ENCODE measurements around the gene GNAQ.

GNAQ gene

DNA sequence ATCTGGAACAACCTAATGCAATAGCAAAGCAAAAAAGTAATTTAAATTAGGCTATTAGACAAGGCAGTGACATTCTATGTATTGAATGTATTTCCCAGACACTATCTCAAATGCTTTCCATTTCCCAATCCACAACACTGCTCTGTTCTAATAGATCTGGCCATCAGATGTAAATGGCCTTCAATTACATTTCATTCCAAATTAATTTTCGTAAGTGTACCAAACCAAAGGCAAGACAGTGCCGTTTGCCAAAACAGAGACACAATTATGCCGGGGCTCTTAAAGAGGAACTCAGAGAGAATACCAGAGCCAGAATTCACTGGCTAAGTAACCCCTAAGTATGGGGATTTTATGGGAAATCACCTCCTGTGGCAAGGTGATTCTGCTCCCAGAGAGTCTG, 63.1 kb downstream of the GNAQ start:
- no peak for DNase-seq

DNA sequence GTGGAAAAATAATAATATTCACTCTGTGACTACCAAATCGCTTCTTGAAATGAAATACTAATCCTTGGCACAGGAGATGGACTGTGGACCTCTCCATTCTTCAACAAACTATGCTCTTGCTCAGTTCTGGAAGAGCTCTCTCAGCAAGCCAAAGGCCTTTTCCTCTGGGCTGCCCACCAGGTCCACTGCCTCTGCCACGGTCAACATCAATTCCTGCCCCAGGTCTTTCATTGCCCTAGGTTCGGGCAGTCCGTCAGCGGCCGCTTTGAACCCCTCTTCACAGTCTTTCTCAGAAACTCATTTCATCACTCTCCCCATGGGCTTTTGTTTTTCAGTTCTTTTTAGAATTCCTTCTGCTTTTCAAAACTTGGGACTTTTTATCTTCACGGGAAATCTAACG, 64.9 kb downstream of the GNAQ start:
- no peak for DNase-seq

DNA sequence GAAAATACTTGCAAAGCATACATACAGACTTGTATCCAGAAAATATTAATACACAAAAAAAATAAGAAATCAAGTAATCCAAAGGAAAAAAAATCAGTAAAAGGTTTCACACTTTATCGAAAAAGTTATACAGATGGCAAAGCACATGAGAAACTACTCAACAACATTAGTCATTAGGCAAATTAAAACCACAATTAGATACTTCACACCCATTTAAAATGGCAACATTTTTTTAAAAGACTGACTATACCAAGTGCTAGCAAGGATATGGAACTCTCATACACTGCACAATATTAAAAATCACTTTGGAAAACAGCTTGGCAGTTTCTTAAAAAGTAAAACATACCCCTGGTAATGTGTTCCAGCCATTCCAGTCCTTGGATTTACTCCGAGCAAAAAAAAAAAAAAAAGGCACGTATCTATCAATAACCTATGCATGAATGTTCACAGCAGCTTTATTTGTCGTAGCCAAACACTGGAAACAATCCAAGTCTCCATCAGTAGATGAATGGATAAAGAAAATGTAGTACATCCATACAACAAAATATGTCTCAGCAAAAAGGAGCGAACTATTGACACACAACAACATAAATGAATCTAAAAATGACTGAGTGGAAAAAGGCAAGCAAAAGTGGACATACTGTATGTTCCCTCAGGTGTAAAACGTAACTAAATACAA, 66.0 kb downstream of the GNAQ start:
- DNase-seq: no peak

DNA sequence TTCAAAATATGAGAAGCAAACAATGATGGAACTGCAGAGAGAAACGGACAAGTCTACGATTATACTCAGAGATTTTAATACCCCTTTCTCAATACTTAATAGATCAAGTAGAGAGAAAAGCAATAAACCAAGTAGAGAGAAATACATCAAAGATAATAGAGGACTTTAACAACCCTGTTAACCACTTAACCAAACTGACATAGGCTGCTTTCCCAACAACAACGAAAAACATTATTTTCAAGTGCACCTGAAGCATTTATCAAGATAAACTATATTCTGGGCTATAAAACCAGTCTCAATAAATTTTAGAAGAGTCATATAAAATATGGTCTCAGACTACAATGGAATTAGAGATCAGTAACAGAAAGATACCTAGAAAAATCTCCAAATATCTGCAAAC, 67.4 kb downstream of the GNAQ start:
- DNase-seq: no peak

DNA sequence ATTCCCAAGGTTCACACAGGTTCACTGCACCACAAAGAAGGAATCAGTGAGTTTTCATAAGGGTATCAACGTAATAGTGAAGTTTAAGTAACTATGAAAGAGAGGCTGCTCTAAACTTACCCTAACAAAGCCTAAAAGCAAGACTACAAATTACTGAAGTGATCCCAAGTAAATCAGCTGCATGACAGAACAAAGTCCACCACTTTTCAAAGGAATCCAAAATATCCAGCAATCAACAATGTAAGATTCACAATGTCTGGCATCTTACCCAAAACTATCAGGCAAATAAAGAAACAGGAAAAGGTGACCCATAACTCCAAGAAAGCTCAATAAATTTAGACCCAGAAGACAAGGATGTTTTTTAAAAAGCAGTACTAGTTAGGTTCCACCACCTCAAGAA, 70.1 kb downstream of the GNAQ start:
- no peak for DNase-seq

DNA sequence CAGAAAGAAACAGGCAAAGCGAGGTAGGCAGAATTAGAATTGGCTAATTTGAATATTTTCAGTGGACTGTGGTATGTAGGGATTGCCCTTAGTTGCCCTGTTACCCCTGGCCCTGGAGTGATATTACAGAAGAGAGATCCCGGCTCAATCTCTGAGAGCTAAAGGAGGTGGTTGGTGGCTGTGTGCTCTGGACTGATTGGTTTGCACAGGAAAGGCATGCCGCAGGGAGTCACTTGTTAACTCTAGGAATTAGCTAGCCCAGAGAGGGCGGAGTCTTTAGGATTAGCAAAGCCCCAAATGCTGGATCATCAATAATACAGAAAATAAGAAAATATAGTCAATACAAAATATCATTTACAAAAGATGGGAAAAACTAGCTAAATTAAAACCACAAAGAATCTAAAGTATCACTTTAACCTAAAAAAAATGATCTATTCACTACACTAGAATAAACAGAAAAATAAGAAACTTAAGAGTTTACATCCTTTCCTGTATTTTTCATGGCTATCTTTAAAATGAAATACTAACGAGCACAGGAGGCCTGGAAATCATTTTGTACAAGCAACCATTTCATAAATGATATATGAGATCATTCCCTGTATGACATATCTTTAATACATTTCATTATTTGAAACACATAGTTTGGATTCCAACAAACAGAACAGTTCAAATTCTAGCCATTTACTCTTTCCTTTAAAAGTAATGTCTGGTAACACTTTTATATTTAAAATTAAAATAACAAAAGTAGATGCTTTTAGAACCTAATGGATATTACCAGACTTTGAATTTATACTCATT, 71.1 kb downstream of the GNAQ start:
- DNase-seq: no peak

DNA sequence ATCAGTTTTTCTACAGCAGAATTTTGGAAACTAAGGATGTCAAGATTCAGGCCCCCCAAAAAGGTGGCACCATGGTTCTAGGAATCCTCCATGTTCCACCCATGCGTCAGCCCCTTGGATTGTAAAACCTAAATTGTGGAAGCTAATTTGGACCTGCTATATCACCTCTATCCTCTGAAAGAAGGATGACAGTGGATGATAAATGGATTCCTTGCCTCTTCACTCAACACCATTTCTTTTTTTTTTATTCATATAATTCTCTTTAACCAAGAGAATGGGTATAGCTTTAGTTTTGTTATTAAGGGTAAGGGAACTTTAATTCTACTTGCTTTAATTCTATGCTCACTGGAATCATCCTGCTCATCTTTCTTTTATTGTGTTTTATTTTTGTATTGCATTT, 71.8 kb downstream of the GNAQ start:
- no peak for DNase-seq

DNA sequence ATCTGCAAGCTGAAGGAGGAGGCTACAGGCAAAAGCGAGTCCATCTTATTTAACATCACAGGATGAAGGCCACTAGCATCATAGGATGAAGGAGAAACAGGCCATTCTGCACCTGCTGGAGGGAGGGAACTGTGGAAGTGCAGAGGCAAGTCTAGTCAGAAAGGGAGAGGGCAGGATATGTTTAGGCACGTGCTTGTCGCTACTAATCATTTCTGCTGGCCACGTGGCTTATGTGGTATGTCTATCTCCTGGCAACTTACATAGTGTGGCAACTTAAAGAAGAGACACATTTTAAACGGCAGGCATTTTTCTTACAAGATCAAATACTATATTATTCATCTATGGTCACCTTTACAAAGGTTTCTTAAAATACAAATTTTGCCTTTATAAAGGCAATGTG, 74.0 kb downstream of the GNAQ start:
- no peak for DNase-seq

DNA sequence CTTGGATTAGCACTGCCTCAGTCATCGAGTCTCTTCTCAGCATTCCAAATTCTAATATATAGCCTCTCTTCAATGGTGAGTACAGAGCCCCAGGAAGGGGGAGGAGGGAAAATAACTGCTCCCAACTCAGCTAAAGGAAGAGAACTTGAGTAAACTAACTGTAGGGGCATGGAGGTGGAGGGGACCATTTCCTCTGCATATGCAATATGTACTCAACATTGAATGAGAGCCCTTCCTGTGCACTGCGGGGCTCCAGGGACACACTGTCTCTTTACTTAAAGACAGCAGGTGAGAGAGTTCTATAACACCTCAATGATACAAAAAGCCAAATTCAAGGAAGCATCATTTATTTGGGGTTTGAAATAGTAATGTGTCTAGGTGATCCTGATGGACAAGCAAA, 75.1 kb downstream of the GNAQ start:
- no peak for DNase-seq

DNA sequence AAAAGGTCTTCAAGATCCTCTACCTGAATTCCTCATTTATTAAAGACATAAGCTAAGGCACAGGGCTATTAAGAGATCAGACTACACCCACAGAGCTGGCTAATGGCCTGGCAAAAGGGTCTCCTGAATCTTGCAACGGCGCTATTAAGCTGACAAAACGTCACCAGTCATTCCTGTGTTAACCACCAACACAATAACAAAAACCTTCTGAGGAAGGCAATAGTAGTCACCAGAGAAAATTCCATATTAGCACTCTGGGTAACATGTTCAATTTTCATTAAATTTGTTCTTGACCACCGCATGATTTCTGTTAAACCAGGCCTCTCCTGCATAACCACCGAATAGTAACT, 77.0 kb downstream of the GNAQ start:
- DNase-seq: no peak

DNA sequence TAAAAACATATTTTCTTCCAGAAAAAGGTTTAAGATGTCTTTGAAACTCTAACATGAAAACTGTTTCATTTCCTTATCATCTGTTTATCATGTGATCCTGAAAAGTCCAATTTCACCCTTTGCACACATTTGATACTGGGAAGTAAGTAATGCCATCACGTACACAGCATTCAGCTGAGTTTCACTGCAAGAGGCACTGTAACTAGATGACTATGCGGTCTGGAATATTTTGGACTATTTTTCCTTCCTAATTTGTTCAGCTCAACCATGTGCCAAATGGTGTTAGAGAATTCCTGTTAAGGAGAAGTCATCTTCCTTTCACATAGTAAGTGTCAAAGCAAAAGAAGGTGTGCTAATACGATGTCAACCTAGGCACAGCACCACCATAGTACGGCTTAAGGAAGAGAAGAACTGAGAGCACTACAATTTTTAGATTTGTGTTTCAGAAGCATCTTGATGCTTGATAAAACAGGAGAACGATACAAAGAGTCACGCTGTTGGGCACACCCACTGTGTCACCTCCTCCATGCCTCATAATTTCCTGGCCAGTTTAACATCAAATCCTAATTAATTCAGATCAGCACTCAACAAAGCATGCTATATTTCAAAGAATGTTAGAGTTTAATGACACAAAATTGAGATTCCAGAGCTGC, 77.5 kb downstream of the GNAQ start:
- no peak for DNase-seq

DNA sequence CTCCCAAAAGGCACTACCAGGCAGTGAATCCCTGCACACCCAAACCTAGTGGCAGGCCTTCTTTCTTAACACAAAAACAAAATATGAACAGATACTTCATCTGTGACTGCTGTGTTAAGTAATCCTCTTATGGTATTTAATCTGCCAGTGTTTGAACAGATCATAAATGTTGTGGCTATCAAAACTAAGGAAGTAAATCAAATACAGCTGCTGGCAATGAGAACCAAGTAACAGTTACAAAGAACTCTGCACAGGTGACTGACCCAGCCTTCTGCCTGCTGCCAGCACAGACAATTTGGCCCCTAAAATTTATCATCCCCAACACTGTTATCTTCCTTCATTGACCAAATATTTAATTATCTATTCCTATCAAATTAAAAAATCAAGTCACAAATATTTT, 78.0 kb downstream of the GNAQ start:
- no peak for DNase-seq

DNA sequence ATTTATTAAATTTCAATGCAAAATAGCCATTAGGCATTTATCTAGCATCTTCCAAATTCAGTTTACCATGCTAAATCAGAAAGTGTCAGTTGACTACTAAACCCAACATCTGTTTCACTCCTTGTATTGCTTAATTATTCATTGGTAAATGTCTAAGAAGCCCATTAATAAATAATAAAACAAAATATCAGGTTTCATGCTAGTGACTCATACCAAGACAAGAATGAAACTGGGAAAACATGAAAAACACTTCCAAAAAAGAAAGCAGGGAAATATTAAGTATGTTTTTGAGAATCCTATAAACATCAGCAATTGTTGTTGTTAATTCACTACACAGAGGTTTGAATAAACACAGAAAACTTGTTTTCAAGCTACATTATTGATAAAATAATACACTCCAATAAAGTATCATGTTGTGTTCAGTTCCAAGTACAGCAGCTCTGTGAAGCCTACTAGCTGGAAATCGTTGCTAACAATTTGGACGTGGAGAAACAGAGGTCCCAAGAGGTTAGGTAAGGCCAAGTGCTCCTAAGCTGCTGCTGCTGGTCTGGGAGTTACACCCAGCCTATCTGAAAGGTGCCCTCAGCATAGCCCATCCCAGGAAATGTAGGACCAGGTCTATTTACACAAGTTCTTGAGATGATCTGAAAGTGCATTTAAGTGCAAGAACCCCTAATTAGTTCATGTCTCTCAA, 78.8 kb downstream of the GNAQ start:
- DNase-seq: no peak

DNA sequence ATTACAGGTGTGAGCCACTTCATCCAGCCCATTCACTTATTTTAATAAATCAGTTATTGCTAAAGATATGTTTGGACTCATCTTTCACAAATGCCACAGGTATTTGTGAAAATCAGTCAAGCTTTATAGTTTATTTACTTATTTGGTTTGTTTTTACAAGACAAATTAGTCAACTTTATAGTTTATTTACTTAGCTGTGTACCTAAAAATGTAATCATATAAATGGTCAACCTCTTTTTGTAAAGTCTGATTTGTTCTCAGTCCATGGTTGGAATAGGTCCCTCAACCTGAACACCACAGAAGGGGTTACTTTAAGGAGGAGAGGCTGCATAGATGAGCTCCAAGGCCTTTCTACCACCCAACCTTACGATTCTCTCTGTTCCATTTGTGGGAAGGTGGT, 80.2 kb downstream of the GNAQ start:
- DNase-seq: no peak

DNA sequence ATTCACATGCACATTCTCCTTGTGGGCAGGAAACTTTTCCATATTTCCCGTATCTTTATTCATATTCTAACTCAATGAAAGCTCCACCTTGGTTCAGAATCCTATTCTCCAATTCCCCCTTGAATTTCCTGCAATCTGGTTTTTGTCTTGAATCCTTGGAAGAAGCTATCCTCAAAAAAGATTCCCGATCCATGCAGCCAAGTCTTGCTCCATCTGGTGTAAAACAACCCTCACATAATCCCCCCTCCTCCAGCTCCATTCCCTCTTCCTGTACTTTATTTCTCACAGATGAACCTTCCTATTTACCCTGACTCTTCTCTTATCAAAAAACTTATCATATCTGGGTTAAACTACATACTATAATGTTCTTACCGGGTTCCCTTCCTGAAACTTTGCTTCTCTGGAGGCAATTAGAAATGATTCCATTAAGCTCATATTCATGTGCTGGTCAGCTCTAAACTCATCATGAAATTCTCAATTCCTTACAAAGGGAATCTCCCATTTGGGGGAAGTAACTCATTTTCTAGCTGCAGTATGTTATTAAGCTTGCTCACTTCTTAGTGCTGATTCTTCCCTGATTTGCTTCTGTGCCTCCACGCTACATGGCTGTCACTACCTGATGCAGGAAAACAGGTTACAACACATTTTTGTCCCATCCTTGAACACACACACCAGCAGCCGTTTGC, 81.7 kb downstream of the GNAQ start:
- no peak for DNase-seq

DNA sequence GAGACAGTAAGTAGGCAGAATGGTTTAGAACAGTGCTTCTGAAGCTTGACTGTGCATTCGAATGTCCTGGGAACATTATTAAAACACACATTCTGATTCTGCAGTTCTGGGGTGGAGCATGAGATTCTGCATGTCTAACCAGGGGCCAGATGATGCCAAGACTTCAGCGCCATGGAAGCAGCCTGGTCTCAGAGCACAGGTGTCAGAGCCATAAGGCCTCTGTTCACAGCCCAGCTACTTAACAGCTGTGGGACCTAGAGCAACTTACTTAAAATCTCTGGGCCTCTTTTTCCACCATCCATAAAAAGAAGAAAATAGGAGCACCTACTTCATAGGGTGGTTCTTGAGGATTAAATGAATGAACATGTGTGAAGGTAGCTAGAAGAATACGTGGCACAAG, 84.0 kb downstream of the GNAQ start:
- DNase-seq: no peak

DNA sequence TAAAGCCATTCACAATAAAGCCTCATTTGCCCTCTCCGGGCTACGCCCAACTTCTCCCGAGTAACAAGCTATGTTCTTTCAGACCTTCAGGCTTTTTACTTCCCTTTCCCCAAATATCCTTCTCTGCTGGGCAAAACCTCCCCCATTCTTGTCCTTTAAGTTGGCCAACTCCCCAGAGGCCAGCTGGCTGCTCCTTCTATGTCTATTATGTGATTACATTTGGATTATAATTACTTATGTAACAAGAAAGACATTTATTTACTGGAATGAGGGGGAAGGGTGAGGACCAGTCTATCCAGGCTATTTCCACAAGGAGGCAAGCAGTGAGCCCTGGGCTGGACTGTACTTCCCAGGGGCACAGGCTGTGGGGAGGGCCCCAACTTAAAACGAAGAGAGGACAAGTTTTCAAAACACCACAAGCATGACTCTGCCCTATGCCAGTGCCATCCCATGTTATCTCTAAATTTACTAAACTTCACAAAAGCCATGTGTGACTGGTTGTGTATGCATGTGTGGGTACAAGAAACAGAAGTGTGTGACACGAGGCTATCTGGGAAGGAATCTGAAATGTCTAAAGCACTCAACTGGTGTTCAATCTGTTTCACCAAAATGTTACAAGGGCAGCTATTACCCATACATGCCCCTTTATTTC, 84.5 kb downstream of the GNAQ start:
- DNase-seq: no peak

DNA sequence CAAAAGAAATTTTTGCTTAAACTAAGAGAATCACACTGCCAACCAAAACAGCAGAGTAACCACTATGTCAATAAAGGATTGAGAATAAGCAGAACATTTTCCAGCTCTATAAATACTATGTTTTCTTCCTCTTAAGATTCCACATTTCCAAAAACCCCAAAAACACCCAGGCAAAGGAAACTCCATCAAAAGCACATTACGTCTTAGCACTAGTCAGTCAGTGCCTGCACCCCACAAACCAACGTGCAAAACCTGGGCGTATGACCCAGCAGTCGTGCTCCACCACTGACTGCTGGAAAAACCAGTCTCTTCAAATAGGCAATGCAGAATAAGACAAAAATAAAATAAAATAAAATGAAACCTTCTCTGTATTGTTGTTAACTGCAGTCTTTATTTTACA, 85.3 kb downstream of the GNAQ start:
- no peak for DNase-seq

DNA sequence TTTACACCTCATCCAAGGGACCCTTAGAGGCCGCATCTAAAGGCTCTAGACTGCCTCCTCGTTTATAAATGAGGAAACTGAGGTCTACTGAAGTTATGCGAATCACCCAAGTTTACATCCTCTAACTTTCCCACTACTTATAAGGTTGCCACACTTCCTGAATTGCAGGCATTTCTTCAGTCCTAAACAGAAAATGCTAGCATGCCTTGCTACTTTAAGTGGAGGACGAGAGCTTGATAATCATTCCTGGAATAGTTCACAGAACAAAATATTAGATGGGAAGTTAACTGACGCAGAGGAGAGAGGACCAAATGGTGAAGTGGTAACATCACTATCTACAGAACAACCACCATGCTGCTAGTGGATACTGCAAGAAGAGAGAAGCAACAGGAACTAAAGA, 85.8 kb downstream of the GNAQ start:
- no peak for DNase-seq

DNA sequence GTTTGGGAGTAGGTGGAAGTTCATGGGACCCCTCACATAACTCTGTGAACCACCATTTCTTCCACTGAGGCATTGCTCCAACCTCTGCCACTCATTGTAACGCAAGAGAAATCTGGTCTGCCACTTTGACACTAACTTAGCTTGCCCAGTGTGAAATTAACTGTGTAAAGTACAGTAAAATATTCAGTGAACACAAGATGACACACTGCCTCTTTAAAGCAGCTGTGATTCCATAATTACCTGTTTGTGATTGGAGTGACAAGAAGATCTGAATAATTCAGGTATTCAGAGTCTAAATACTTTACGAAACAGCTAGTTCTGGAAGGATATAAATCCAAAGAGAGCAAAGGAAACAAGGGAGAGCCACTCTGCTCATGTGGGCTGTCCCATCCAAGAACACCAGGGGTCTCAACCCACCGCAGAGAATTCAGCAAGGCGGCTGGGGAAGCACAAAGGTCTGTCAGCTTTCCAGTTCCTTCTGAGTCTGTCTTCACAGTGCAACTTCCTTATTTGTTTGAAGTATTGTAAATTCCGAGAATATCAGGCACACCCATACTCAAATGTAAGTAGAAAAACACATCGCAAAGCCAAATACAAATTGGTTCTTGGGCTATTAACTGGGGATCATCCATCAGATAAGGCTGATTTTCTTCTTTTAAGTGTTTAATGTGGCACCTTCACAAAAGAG, 86.9 kb downstream of the GNAQ start:
- DNase-seq: no peak

DNA sequence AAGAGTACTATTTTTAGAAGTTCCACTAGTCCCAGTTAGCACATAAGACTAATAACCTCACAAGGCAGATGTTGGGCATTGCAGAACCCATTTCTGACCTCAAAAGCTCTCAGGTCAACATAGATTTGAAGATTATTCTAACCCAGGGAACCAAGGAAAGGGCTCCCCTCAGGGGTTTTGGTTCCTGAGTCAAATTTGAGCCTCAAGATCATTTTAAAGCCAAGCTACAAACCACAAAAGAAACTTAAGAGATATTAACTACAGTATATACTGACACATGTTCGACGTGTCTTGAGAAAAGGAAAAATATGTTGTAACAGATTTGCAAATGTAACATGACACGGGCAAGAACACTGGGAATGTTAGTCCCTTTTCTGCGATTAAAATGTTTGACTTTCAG, 88.6 kb downstream of the GNAQ start:
- DNase-seq: no peak

DNA sequence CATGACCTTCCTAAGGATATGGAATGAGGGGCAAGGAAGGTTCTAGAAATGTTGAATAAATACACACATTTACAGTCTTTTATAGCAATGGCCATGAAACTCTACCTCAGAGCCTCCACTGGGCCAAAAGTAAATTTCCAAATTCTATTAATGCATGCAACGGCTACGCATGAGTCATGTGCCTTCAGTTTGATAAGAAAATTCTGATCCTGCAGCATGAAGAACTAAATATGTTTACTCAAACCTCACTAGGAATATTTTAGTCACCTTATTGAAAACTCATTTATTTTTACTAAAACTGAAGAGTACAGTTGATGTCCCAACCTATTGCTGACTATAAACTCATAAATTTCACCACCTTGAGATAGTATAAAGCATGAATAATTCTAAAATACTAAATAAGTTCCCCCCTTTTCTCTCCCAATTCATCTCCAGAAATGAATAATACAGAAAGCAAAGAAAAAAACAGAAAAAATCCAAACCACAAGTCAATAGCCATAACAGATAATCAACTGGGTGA, 92.4 kb downstream of the GNAQ start:
- no peak for DNase-seq
